WERI-Rb-1 (cell line): ENCODE data around the gene CPA2.
A peak's percentile ranks its signal among the peaks of the same experiment; 100 is the strongest.

Experiments used
- DNase-seq: peaks from one replicate; pipeline ENCODE4 v3.0.0-alpha.2; 2020
- H3K27ac ChIP-seq: fragments of 250-450 bp; sonication (Bioruptor Pico); 2 replicates; pipeline ENCODE4 v1.5.1; 2020; ENCODE audit warnings: mild to moderate bottlenecking, moderate library complexity
- H3K27me3 ChIP-seq: fragments of 250-450 bp; sonication (Bioruptor Pico); 2 replicates; pipeline ENCODE4 v1.5.1; 2021; ENCODE audit warnings: mild to moderate bottlenecking, low read depth, moderate library complexity; ENCODE audit not compliant: insufficient read depth, severe bottlenecking
- H3K36me3 ChIP-seq: fragments of 250-450 bp; sonication (Bioruptor Pico); 2 replicates; pipeline ENCODE4 v1.5.1; 2020; ENCODE audit warnings: mild to moderate bottlenecking, moderate library complexity
- H3K4me3 ChIP-seq: 2 replicates; pipeline ENCODE4 v1.5.1; 2011; ENCODE audit warnings: low read depth, mild to moderate bottlenecking, control low read depth, low read length
- H3K9me3 ChIP-seq: fragments of 250-450 bp; sonication (Bioruptor Pico); 2 replicates; pipeline ENCODE4 v1.5.1; 2021; ENCODE audit warnings: mild to moderate bottlenecking, moderate library complexity; ENCODE audit not compliant: severe bottlenecking
- CTCF ChIP-seq: IDR thresholded peaks from 2 replicates; pipeline ENCODE4 v1.5.1; 2011; ENCODE audit warnings: low read depth, mild to moderate bottlenecking, control low read depth, inconsistent platforms, low read length

The CPA2 gene

GRCh38 chr7:130268463-130269317 lies 2.0 kb downstream of the CPA2 start:
- H3K27me3 ChIP-seq = no peaks in the 10 kb centered on the region
- H3K36me3 ChIP-seq = no peaks in the 10 kb centered on the region
- no peak overlapping the region for H3K27ac ChIP-seq
- H3K4me3 ChIP-seq = no peak overlapping the region
- DNase-seq = no peak
- H3K9me3 ChIP-seq = peaks cover 5% of the 10 kb centered on the region
- TF ChIP-seq CTCF = no peak

- Histone ChIP-seq H3K36me3 (no peaks in the 10 kb centered on the region), H3K4me3 (no peak overlapping the region), H3K27ac (no peak overlapping the region), H3K9me3 (peaks cover 5% of the 10 kb centered on the region), H3K27me3 (no peaks in the 10 kb centered on the region)
- no peak for TF ChIP-seq CTCF
- DNase-seq = no peak
Observed at GRCh38 chr7:130269318-130269694, 2.6 kb downstream of the CPA2 start.

- no peak for DNase-seq
- peaks cover 5% of the 10 kb centered on the region for H3K9me3 ChIP-seq
- no peaks in the 10 kb centered on the region for H3K27me3 ChIP-seq
- H3K36me3 ChIP-seq = no peaks in the 10 kb centered on the region
- H3K27ac ChIP-seq = no peak overlapping the region
- H3K4me3 ChIP-seq = no peak overlapping the region
- TF ChIP-seq CTCF = no peak
Observed at GRCh38 chr7:130270947-130271800, 4.5 kb downstream of the CPA2 start.

- peak; percentile 30 for DNase-seq
- Histone ChIP-seq H3K27ac (peak overlapping the region; percentile 34; the same call in 1 of the 2 replicates), H3K9me3 (peaks cover 5% of the 10 kb centered on the region), H3K36me3 (no peaks in the 10 kb centered on the region), H3K27me3 (no peaks in the 10 kb centered on the region), H3K4me3 (no peak overlapping the region)
- no peak for TF ChIP-seq CTCF
Observed at GRCh38 chr7:130272381-130273080, 5.9 kb downstream of the CPA2 start.

- no peak for DNase-seq
- H3K27ac ChIP-seq = no peak overlapping the region; the same call in 1 of the 2 replicates
- peaks cover 5% of the 10 kb centered on the region for H3K9me3 ChIP-seq
- H3K36me3 ChIP-seq = no peaks in the 10 kb centered on the region
- no peaks in the 10 kb centered on the region for H3K27me3 ChIP-seq
- no peak overlapping the region for H3K4me3 ChIP-seq
- no peak for TF ChIP-seq CTCF
Observed at GRCh38 chr7:130273081-130273932, 6.6 kb downstream of the CPA2 start.
